Gastroesophageal sphincter (tissue), 3 donors: ENCODE data around the gene CDX2.

Experiments
- CTCF ChIP-seq, 4 experiments: fragments of 200-600 bp in 2 of 4; fragments of 450-650 bp in 2 of 4; sonication (generic) in 1 of 4; IDR thresholded peaks; one replicate each; pipeline ENCODE4 v1.5.1; 2017 to 2019; ENCODE audit warnings: antibody characterized with exemption in 4 of 4, mild to moderate bottlenecking in 2 of 4, moderate library complexity in 2 of 4
- EP300 ChIP-seq: sonication (generic); formaldehyde crosslinking; IDR thresholded peaks from one replicate; pipeline ENCODE4 v1.6.1; 2017; ENCODE audit warnings: antibody characterized with exemption, mild to moderate bottlenecking
- POLR2A ChIP-seq, 2 donors: fragments of 450-650 bp; IDR thresholded peaks; one replicate each; pipeline ENCODE4 v1.6.1; 2017; ENCODE audit warnings: antibody characterized with exemption in 2 of 2, mild to moderate bottlenecking in 2 of 2, moderate library complexity in 1 of 2
- POLR2AphosphoS5 ChIP-seq: sonication (generic); formaldehyde crosslinking; IDR thresholded peaks from one replicate; pipeline ENCODE4 v1.6.1; 2017; ENCODE audit warnings: antibody characterized with exemption

- TF ChIP-seq POLR2A (IDR thresholded peaks at IDR 0.05): no peak
- no peak for TF ChIP-seq CTCF (IDR thresholded peaks at IDR 0.05)
- no peak for TF ChIP-seq POLR2AphosphoS5
- TF ChIP-seq EP300: no peak
Measured at GRCh38 chr13:27979765-27980279, 10.7 kb upstream of the CDX2 start.
